K562 (cell line): ENCODE results near the gene SAMD11. TPM values are rescaled to one million over a fixed set of nuclear protein-coding genes. Genes with fewer than 3 reads are reported as not detected.

ENCODE experiments used
- ARID1B ChIP-seq: fragments of 450-650 bp; IDR thresholded peaks from 2 replicates; pipeline ENCODE4 v1.6.1; 2016; ENCODE audit warnings: antibody characterized with exemption, mild to moderate bottlenecking, inconsistent platforms
- BDP1 ChIP-seq: IDR thresholded peaks from 3 replicates; pipeline ENCODE4 v1.6.1; 2011; ENCODE audit not compliant: insufficient read length, insufficient read depth
- FOXK1 ChIP-seq: sonication (generic); formaldehyde crosslinking; IDR thresholded peaks from 2 replicates; pipeline ENCODE4 v1.8.0; 2022; ENCODE audit warnings: missing genetic modification reagents, mild to moderate bottlenecking, borderline replicate concordance
- FOXK2 ChIP-seq, 2 experiments: fragments of 450-650 bp; IDR thresholded peaks in 1 of 2; conservative IDR thresholded peaks in 1 of 2; 2 replicates each; pipeline ENCODE4 v1.6.1; 2016; ENCODE audit warnings: low read depth in 2 of 2, mild to moderate bottlenecking in 1 of 2
- GATAD2A ChIP-seq: fragments of 450-650 bp; IDR thresholded peaks from 2 replicates; pipeline ENCODE4 v1.6.1; 2017
- HDAC3 ChIP-seq: fragments of 450-650 bp; IDR thresholded peaks from 2 replicates; pipeline ENCODE4 v1.6.1; 2018; ENCODE audit warnings: borderline replicate concordance, mild to moderate bottlenecking, moderate library complexity; ENCODE audit not compliant: partially characterized antibody
- HES1 ChIP-seq: fragments of 450-650 bp; IDR thresholded peaks from 2 replicates; pipeline ENCODE4 v1.6.1; 2016; ENCODE audit warnings: low read depth, mild to moderate bottlenecking, moderate library complexity
- HMGN3 ChIP-seq: IDR thresholded peaks from 2 replicates; pipeline ENCODE4 v1.6.1; 2011; ENCODE audit warnings: borderline replicate concordance, low read depth, mild to moderate bottlenecking, mixed read lengths, low read length; ENCODE audit not compliant: insufficient read length; ENCODE audit errors: extremely low read depth
- HNRNPUL1 ChIP-seq: fragments of 200-400 bp; formaldehyde crosslinking; IDR thresholded peaks from 2 replicates; pipeline ENCODE4 v1.6.1; 2017; ENCODE audit warnings: low read length
- KDM2B ChIP-seq: fragments of 250-450 bp; sonication (Bioruptor Pico); IDR thresholded peaks from 2 replicates; pipeline ENCODE4 v1.8.0; 2021; ENCODE audit warnings: mild to moderate bottlenecking, moderate library complexity
- MTF1 ChIP-seq: fragments of 250-450 bp; sonication (Bioruptor Pico); IDR thresholded peaks from 2 replicates; pipeline ENCODE4 v1.9.0; 2021; ENCODE audit warnings: moderate library complexity, mild to moderate bottlenecking, inconsistent platforms, borderline replicate concordance
- RBM15 ChIP-seq: fragments of 200-400 bp; formaldehyde crosslinking; IDR thresholded peaks from 2 replicates; pipeline ENCODE4 v1.6.1; 2018; ENCODE audit warnings: mild to moderate bottlenecking, low read length, moderate library complexity; ENCODE audit not compliant: insufficient read depth
- STAG1 ChIP-seq: sonication (generic); formaldehyde crosslinking; IDR thresholded peaks from 2 replicates; pipeline ENCODE4 v1.5.0; 2020; ENCODE audit warnings: missing genetic modification reagents, borderline replicate concordance
- TEAD4 ChIP-seq, 2 experiments: sonication (generic) in 1 of 2; formaldehyde crosslinking in 1 of 2; IDR thresholded peaks; 2 replicates each; pipeline versions ENCODE4 v1.6.1 to v1.8.0; 2012 to 2022; ENCODE audit warnings: borderline replicate concordance in 1 of 2, inconsistent platforms in 1 of 2, low read length in 1 of 2, mild to moderate bottlenecking in 1 of 2, missing genetic modification reagents in 1 of 2
- TFAM ChIP-seq: fragments of 250-450 bp; sonication (Bioruptor Pico); conservative IDR thresholded peaks from 2 replicates; pipeline ENCODE4 v1.5.0; 2021; ENCODE audit warnings: mild to moderate bottlenecking, moderate library complexity
- TSC22D4 ChIP-seq: fragments of 450-650 bp; IDR thresholded peaks from 2 replicates; pipeline ENCODE4 v1.6.1; 2016; ENCODE audit warnings: missing genetic modification characterization, missing biosample characterization, control low read depth
- ZBTB33 ChIP-seq: sonication (generic); formaldehyde crosslinking; IDR thresholded peaks from 2 replicates; pipeline ENCODE4 v1.8.1; 2023; ENCODE audit warnings: mild to moderate bottlenecking, missing genetic modification reagents
- ZMIZ1 ChIP-seq, 2 experiments: fragments of 150-350 bp in 1 of 2; IDR thresholded peaks; 2 replicates each; pipeline ENCODE4 v1.6.1; 2012 to 2016; ENCODE audit warnings: low read depth in 2 of 2, low read length in 2 of 2, mild to moderate bottlenecking in 1 of 2, moderate library complexity in 1 of 2
- ZNF239 ChIP-seq: fragments of 250-450 bp; sonication (Bioruptor Pico); IDR thresholded peaks from 2 replicates; pipeline ENCODE4 v1.4.0; 2020; ENCODE audit warnings: mild to moderate bottlenecking
- ZNF324 ChIP-seq: fragments of 250-450 bp; sonication (Bioruptor Pico); IDR thresholded peaks from 2 replicates; pipeline ENCODE4 v1.4.0; 2020; ENCODE audit warnings: mild to moderate bottlenecking
- ZNF707 ChIP-seq: fragments of 250-450 bp; sonication (Bioruptor Pico); conservative IDR thresholded peaks from 2 replicates; pipeline ENCODE4 v1.8.0; 2022; ENCODE audit warnings: inconsistent platforms, mild to moderate bottlenecking, moderate library complexity
- polyA plus RNA-seq, 8 experiments: library from polyadenylated mRNA; depleted of rRNA in 4 of 8; stranded (reverse) in 5 of 8; unstranded in 3 of 8; fragments of >200 nt; fragmentation: Nextera tagmentation in 2 of 8; fragmentation: Illumina TruSeq in 1 of 8; extraction: Ambion mirVana in 2 of 8; extraction: Trizol in 1 of 8; gene quantifications; 2 replicates each; pipeline versions ENCODE4 v1.2.1 to v1.2.3, GENCODE V29; 2011 to 2014; ENCODE audit warnings: inconsistent platforms in 1 of 8, missing spikeins in 1 of 8
- total RNA-seq, 7 experiments: library from RNA; depleted of rRNA in 6 of 7; stranded (reverse); fragments of >200 nt in 6 of 7; fragmentation: Illumina TruSeq in 2 of 7; extraction: Trizol in 2 of 7; gene quantifications; 2 replicates each; pipeline versions ENCODE4 v1.2.1 to v1.2.3, GENCODE V29; 2011 to 2021; ENCODE audit warnings: low replicate concordance in 1 of 7

Gene SAMD11
- total and polyA plus RNA-seq, 9 of the 15 experiments (the other 6 are each of a cell fraction or from before 2014, with no cell fraction given): 0.07 to 0.82 (median 0.11) TPM; not detected in 2

GRCh38 chr1:960363-961131 is 36.8 kb downstream of the SAMD11 start, which contains the start of gene KLHL17 (continued):
- TF ChIP-seq ZMIZ1 (IDR thresholded peaks at IDR 0.05; ENCODE audit: low read depth in 2 of 2, low read length in 2 of 2): 0 out of 4 replicates have a peak, but pooled peaks of 1 of the 2 experiments have one; percentile 41
- TF ChIP-seq HMGN3: peak; percentile 62
- TF ChIP-seq MTF1: no peak
- no peak for TF ChIP-seq FOXK2 (conservative IDR thresholded peaks at IDR 0.05 in 1 of 2, IDR thresholded peaks at IDR 0.05 in 1 of 2; ENCODE audit: low read depth in 2 of 2)
- no peak for TF ChIP-seq ARID1B
- peak; percentile 83; the same call in 1 of the 2 replicates for TF ChIP-seq KDM2B
- TF ChIP-seq FOXK1 (CRISPR knock-in tag): no peak
- TF ChIP-seq TSC22D4 (tag): no peak
- no peak for TF ChIP-seq BDP1
- TF ChIP-seq HES1: no peak
- no peak for TF ChIP-seq ZNF324
- no peak for TF ChIP-seq ZNF707 (CRISPR knock-in tag)
- TF ChIP-seq TEAD4 (IDR thresholded peaks at IDR 0.05; ENCODE audit: low read length): no peak
- TF ChIP-seq TEAD4 (CRISPR knock-in tag; IDR thresholded peaks at IDR 0.05; ENCODE audit: borderline replicate concordance): no peak
- no peak for TF ChIP-seq ZBTB33 (CRISPR knock-in tag)
- no peak; the same call in 1 of the 2 replicates for TF ChIP-seq STAG1 (CRISPR knock-in tag)
- no peak for TF ChIP-seq RBM15
- TF ChIP-seq GATAD2A: no peak
- no peak for TF ChIP-seq HNRNPUL1
- no peak for TF ChIP-seq ZNF239 (CRISPR knock-in tag)
- no peak for TF ChIP-seq TFAM (CRISPR knock-in tag)
- TF ChIP-seq HDAC3: no peak
